Lower lobe of right lung (tissue), 2 donors: ENCODE measurements around the gene BCL11A. TPM values are rescaled to one million over a fixed set of nuclear protein-coding genes. Genes with fewer than 3 reads are reported as not detected.

Experiments
- ATAC-seq, 2 donors: fragments of 200-7000 bp; cut with Tn5 transposase; one replicate each; pipeline ENCODE4 v1.9.1; 2020 to 2022; ENCODE audit warnings: mild to moderate bottlenecking in 2 of 2, moderate library complexity in 2 of 2
- DNase-seq: peaks from one replicate; pipeline ENCODE4 v3.0.0-alpha.2; 2020
- H3K27ac ChIP-seq: fragments of 200-600 bp; one replicate; pipeline ENCODE4 v1.8.0; 2022
- H3K27me3 ChIP-seq: fragments of 200-600 bp; one replicate; pipeline ENCODE4 v1.8.0; 2022; ENCODE audit warnings: low read depth
- H3K36me3 ChIP-seq: fragments of 200-600 bp; one replicate; pipeline ENCODE4 v1.8.0; 2022; ENCODE audit warnings: mild to moderate bottlenecking
- H3K4me1 ChIP-seq: fragments of 200-600 bp; one replicate; pipeline ENCODE4 v1.8.0; 2022
- H3K4me3 ChIP-seq: fragments of 200-600 bp; one replicate; pipeline ENCODE4 v1.8.0; 2022; ENCODE audit warnings: mild to moderate bottlenecking
- H3K9me3 ChIP-seq: fragments of 200-600 bp; one replicate; pipeline ENCODE4 v1.8.0; 2022
- intact Hi-C: fragments of 100-400 bp; cut with DNase I; formaldehyde crosslinking; loops from one replicate; pipeline ENCODE4 v1.11.0; 2022
- total RNA-seq: library from RNA; stranded (reverse); fragmentation: NEBNext Ultra II Directional; extraction: Animal tissue kit (Norgen Biotek cat#: 25700); gene quantifications from one replicate; pipeline ENCODE4 v1.2.1, GENCODE V29; 2021
- TF ChIP-seq, protein P1 (sequence below): fragments of 200-600 bp; IDR thresholded peaks from one replicate; pipeline ENCODE4 v1.8.0; 2022; ENCODE audit warnings: antibody characterized with exemption, mild to moderate bottlenecking
- donor health status: DM: no; HTN: yes; CAD: no; lungs with severe emphysema.

Gene BCL11A
- total RNA-seq, 1 donor from 2014 or later = 9.7 TPM

DNA sequence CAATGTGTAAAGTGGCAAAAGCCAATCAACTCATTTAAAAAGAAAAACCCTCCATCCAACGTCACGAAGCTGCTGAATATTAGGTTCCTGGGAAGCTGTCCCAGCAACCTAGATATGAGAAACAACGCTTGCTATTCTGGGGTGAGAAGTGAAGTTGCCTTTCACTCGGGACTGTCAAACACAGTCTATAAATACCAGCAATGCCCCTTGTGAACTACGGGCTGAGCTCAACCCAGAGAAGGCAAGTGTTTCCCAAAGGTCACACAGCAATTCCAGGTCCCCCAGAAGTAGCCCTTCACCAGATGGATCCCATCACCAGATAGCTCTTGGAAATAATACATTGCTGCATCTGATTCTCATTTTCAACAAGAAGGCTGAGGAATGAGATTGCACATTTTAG, 67.9 kb downstream of the BCL11A start:
- intact Hi-C loops = no loop called here
- ATAC-seq = no peak
- Histone ChIP-seq H3K27ac (no peak overlapping the region), H3K9me3 (no peaks in the 10 kb centered on the region), H3K4me3 (no peak overlapping the region), H3K36me3 (no peaks in the 10 kb centered on the region), H3K4me1 (peaks cover 29% of the 10 kb centered on the region), H3K27me3 (no peaks in the 10 kb centered on the region)
- no peak for DNase-seq
- TF ChIP-seq, protein P1, sequence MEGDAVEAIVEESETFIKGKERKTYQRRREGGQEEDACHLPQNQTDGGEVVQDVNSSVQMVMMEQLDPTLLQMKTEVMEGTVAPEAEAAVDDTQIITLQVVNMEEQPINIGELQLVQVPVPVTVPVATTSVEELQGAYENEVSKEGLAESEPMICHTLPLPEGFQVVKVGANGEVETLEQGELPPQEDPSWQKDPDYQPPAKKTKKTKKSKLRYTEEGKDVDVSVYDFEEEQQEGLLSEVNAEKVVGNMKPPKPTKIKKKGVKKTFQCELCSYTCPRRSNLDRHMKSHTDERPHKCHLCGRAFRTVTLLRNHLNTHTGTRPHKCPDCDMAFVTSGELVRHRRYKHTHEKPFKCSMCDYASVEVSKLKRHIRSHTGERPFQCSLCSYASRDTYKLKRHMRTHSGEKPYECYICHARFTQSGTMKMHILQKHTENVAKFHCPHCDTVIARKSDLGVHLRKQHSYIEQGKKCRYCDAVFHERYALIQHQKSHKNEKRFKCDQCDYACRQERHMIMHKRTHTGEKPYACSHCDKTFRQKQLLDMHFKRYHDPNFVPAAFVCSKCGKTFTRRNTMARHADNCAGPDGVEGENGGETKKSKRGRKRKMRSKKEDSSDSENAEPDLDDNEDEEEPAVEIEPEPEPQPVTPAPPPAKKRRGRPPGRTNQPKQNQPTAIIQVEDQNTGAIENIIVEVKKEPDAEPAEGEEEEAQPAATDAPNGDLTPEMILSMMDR = no peak

DNA sequence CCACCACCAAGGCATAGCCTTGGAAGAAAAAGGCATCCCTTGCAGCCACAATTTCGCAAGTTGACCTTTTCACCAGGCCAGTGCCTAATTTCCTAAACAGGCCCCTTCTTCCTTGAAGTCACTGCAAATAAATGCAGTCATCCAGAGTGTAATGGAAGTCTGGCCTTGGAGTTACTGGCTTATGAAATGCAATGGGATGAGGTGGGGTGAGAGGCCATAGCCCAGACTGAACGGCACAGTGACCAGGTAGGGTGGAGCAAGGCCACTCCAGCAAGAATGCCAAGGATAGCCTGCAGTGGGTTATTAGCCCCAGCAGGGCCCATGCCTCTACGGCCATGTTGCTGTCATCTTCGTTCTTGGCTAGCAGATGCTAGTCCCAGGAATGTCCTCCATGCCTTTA, 68.4 kb downstream of the BCL11A start:
- Histone ChIP-seq H3K4me3 (no peak overlapping the region), H3K9me3 (no peaks in the 10 kb centered on the region), H3K27me3 (no peaks in the 10 kb centered on the region), H3K4me1 (peaks cover 34% of the 10 kb centered on the region), H3K36me3 (no peaks in the 10 kb centered on the region), H3K27ac (no peak overlapping the region)
- TF ChIP-seq, protein P1 = no peak
- DNase-seq = no peak
- intact Hi-C loops = no loop called here
- ATAC-seq = no peak

DNA sequence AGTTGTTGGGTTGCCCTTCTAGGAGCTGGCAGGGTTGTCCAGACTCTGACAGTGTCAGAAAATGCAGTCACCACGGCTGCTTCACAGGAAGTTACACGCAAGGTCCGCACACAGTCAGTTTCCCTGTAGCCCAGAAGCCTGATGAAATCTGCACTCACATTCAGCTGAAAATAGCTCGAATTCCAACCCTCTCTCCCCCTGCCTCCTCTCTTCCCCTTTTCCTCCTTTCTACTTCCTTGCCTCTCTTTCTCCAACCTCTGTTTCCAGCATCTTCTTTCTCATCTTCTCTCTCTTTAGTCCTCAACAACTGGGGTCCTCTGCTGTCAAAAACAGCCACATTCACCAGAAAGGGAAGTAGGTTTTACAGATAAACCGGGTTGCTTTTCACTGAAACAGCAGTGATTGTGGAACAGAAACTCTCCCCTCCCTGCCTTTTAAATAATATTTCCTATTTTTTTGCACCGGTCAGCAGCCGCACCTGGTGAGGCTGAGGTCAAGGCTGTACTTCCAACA, 69.3 kb downstream of the BCL11A start:
- TF ChIP-seq, protein P1 = no peak
- no peaks in the 10 kb centered on the region for H3K36me3 ChIP-seq
- intact Hi-C loops = no loop called here
- peak in 1 of 2 donors; percentile 58 for ATAC-seq
- H3K27ac ChIP-seq = no peak overlapping the region
- H3K4me1 ChIP-seq = peaks cover 36% of the 10 kb centered on the region
- no peak for DNase-seq
- H3K9me3 ChIP-seq = no peaks in the 10 kb centered on the region
- H3K4me3 ChIP-seq = no peak overlapping the region
- H3K27me3 ChIP-seq = no peaks in the 10 kb centered on the region

DNA sequence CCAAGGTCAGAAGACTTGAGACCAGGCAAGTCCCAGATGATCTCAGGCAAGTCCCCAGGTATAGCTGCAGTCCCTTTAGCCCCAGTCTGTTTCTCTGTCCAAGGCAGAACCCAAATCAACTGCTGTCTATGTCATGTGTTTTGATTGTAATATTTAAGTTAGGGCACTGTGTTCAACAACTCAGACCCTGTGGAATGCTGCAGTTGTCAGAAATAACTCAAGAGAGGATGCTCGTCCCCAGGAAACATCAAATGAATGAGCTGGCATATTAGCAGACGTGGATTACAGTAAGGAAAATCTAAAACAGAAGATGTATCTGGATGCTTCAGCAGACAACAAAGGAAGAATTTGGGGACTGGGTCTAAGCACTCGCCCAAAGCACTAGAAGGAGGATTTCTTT, 70.1 kb downstream of the BCL11A start:
- Histone ChIP-seq H3K4me1 (peaks cover 36% of the 10 kb centered on the region), H3K4me3 (no peak overlapping the region), H3K27me3 (no peaks in the 10 kb centered on the region), H3K9me3 (no peaks in the 10 kb centered on the region), H3K27ac (no peak overlapping the region), H3K36me3 (no peaks in the 10 kb centered on the region)
- DNase-seq (no peak), ATAC-seq (no peak)
- TF ChIP-seq, protein P1 = no peak
- intact Hi-C loops = no loop called here

DNA sequence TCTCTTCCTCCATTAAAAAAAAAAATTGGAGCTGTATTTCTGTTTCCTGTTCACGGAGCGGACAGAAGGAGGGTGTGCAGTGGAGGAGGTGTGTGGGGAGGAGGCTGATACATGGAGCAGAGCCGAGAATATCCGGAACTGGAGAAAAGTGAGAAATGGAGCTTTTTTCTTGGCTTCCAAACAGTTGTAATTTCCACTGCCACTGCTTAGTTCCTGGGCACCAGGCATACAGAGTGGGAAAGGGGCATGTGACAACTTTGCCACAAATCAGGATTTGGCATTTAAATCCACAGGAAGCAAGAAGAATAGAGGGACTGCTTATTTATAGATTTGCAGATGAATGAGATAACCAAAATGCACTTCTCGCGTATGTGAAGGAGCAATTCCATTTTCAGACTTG, 71.2 kb downstream of the BCL11A start:
- Histone ChIP-seq H3K4me1 (peaks cover 40% of the 10 kb centered on the region), H3K27ac (no peak overlapping the region), H3K36me3 (no peaks in the 10 kb centered on the region), H3K9me3 (no peaks in the 10 kb centered on the region), H3K27me3 (no peaks in the 10 kb centered on the region), H3K4me3 (no peak overlapping the region)
- DNase-seq (no peak), ATAC-seq (no peak)
- intact Hi-C loops = no loop called here
- TF ChIP-seq, protein P1 = no peak

DNA sequence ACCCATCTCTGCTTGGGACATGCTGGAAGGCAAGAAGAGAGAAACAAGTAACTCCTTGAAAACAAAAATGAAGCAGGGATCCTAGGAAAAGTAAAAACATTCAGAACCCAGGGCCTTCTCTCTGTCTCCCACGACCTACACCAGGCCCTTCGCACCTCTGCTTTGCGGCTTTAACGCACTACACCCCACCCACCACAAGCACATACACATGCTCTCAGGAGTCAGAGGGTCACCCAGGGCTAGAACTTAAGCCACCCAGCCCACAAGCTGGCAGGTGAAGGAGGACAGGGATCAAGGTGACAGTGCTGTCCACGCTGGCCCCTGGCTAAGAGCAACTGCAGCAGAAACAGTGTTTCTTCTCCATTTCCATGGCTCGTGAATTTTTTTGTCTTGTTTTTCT, 72.2 kb downstream of the BCL11A start:
- H3K9me3 ChIP-seq = no peaks in the 10 kb centered on the region
- intact Hi-C loops = no loop called here
- TF ChIP-seq, protein P1 = no peak
- H3K27me3 ChIP-seq = no peaks in the 10 kb centered on the region
- H3K27ac ChIP-seq = no peak overlapping the region
- peaks cover 40% of the 10 kb centered on the region for H3K4me1 ChIP-seq
- DNase-seq = no peak
- ATAC-seq = no peak
- H3K36me3 ChIP-seq = no peaks in the 10 kb centered on the region
- no peak overlapping the region for H3K4me3 ChIP-seq
